Retinal pigment epithelial cell (primary cell): ENCODE data around the gene ECEL1.
"Not testable (repeated sequence)": the region's sequence is repeated elsewhere in the genome, so short reads cannot be mapped to it uniquely, and the experiment has no call there.

Source experiments
- DNase-seq: peaks from one replicate; pipeline ENCODE4 v3.0.0-alpha.2; 2010; ENCODE audit warnings: low read depth
- H3K4me3 ChIP-seq: 2 replicates; pipeline ENCODE4 v1.5.1; 2011; ENCODE audit warnings: mild to moderate bottlenecking, low read length, control low read depth, moderate library complexity
- TF ChIP-seq, protein P1 (sequence below): conservative IDR thresholded peaks from 2 replicates; pipeline ENCODE4 v1.5.1; 2011; ENCODE audit warnings: low read depth, low read length, control low read depth, inconsistent platforms

Gene ECEL1

DNA sequence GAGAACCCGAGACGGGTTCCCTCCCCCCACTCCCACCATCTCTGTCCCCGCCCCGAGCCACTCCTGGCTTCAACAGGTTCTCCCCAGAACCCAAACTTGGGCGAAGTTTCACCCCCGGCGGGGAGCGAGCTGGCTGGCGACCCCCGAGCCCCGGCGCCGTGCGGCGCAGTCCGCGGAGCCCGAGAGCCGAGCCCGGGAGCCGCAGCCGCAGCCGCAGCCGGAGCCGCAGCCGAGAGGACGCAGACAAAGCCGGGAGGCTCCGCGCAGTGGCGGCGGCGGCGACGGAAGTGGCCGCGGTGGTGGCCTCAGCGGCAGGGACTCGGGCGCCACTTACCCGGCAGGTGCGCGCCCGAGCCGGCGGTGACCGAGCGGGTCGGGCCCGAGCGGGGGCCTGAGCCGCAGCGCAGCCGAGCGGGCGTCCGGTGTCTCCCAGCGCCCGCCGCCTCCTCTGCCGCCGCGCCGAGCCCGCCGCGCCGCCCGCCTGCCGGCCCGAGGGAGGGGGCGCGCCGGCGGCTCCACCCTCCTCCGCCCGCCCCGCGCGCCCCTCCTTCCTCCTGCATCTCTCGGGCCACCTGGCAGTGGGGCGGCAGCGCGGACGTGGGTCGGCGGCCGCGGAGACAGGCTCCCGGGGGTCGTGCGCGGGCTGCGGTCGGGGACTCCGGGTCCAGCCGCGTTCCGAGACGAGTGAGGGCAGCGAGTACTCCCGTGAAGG, at the start of gene ECEL1:
TSS of gene ECEL1 (minus strand) at position 450 of the 712 bp plus-strand sequence. CDS start 1,181 bp downstream, outside the sequence.
- TF ChIP-seq, protein P1, sequence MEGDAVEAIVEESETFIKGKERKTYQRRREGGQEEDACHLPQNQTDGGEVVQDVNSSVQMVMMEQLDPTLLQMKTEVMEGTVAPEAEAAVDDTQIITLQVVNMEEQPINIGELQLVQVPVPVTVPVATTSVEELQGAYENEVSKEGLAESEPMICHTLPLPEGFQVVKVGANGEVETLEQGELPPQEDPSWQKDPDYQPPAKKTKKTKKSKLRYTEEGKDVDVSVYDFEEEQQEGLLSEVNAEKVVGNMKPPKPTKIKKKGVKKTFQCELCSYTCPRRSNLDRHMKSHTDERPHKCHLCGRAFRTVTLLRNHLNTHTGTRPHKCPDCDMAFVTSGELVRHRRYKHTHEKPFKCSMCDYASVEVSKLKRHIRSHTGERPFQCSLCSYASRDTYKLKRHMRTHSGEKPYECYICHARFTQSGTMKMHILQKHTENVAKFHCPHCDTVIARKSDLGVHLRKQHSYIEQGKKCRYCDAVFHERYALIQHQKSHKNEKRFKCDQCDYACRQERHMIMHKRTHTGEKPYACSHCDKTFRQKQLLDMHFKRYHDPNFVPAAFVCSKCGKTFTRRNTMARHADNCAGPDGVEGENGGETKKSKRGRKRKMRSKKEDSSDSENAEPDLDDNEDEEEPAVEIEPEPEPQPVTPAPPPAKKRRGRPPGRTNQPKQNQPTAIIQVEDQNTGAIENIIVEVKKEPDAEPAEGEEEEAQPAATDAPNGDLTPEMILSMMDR: no peak
- DNase-seq: no peak
- H3K4me3 ChIP-seq: no peak within 1 kb of the TSS

DNA sequence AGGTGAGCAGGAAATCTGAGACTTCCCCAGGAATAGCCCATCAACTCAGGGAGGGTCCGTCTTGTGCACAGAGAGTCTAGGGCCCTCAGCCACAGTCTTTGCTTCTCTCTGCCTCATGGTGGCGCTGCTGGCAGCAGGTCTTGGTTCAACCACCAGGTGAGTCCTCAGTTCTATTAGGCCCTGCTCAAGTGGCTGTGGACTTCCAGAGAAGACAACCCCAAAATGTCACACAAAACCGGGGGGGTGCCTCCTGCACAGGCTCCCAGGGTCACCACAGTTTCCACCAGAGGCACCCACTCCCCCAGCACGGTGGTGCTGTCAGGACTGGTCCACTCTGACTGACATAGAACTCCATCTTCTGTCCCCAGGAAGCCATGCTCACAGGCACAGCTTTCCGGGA, 49.4 kb upstream of the ECEL1 start:
- TF ChIP-seq, protein P1: peak; percentile 54
- no peak overlapping the region for H3K4me3 ChIP-seq
- no peak for DNase-seq

GRCh38 chr2:232535761-232536530, 48.3 kb upstream of the ECEL1 start:
- DNase-seq: no peak
- no peak overlapping the region for H3K4me3 ChIP-seq
- TF ChIP-seq, protein P1: no peak

- no peak for DNase-seq
- TF ChIP-seq, protein P1: no peak
- H3K4me3 ChIP-seq: no peak overlapping the region
Observed at GRCh38 chr2:232534940-232535651, 47.5 kb upstream of the ECEL1 start.

DNA sequence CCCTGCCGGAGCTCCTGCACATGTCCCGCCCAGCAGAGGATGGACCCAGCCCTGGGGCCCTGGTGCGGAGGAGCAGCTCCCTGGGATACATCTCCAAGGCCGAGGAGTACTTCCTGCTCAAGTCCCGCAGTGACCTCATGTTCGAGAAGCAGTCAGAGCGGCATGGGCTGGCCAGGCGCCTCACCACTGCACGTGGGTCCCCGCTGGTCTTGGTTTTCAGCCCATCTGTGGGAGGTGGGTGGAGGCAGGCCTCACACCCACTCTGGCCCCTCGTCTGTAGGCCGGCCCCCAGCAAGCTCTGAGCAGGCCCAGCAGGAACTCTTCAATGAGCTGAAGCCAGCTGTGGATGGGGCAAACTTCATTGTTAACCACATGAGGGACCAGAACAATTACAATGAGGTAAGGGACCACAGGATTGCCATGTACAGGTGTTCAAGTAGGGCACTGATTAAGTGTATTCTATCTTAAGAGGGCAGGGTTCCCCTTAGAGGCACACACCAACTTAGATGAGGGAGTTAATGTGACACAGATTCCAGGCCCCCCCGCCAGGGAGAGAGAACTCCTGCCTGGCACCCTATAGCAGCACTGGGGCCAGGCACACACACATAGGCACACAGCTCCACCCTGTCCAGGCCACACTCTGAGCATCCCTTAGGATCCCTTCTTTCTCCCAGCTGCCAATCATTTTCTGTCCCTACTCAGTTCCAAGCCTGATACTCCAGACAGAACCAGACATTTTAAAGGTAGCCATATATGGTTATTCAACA, 46.5 kb upstream of the ECEL1 start:
- DNase-seq: no peak
- H3K4me3 ChIP-seq: no peak overlapping the region
- TF ChIP-seq, protein P1: no peak

GRCh38 chr2:232532821-232533220, 45.2 kb upstream of the ECEL1 start:
- not testable (repeated sequence) for H3K4me3 ChIP-seq, DNase-seq

- no peak overlapping the region for H3K4me3 ChIP-seq
- TF ChIP-seq, protein P1: no peak
- DNase-seq: no peak
Observed at GRCh38 chr2:232532419-232532818, 44.8 kb upstream of the ECEL1 start.
